Gastroesophageal sphincter (tissue), 3 donors: ENCODE data around the gene MYH14.

Experiments
- EP300 ChIP-seq: sonication (generic); formaldehyde crosslinking; IDR thresholded peaks from one replicate; pipeline ENCODE4 v1.6.1; 2017; ENCODE audit warnings: antibody characterized with exemption, mild to moderate bottlenecking
- POLR2A ChIP-seq, 2 donors: fragments of 450-650 bp; IDR thresholded peaks; one replicate each; pipeline ENCODE4 v1.6.1; 2017; ENCODE audit warnings: antibody characterized with exemption in 2 of 2, mild to moderate bottlenecking in 2 of 2, moderate library complexity in 1 of 2
- POLR2AphosphoS5 ChIP-seq: sonication (generic); formaldehyde crosslinking; IDR thresholded peaks from one replicate; pipeline ENCODE4 v1.6.1; 2017; ENCODE audit warnings: antibody characterized with exemption
- TF ChIP-seq, protein P1 (sequence below), 4 experiments: fragments of 200-600 bp in 2 of 4; fragments of 450-650 bp in 2 of 4; sonication (generic) in 1 of 4; IDR thresholded peaks; one replicate each; pipeline ENCODE4 v1.5.1; 2017 to 2019; ENCODE audit warnings: antibody characterized with exemption in 4 of 4, mild to moderate bottlenecking in 2 of 4, moderate library complexity in 2 of 4

DNA sequence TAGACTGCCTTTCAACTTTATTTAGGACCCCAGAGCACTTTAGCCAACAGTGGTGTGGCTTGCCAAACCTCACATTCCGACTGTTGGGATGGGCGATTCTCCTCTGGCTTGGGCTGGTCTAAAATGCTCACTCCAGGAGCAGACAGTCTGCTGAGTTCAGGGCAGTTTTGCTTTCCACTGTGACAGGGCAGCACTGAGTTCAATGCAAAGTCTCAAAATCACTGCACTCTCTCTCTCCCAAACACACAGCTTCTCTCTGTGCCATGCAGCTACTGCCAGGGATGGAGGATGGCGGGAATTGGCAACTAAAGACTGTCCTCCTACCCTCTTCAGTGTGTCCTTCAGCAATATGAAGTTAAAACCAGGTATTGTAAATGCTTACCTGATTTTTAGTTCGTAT lies 148.8 kb downstream of the MYH14 start:
- TF ChIP-seq, protein P1, sequence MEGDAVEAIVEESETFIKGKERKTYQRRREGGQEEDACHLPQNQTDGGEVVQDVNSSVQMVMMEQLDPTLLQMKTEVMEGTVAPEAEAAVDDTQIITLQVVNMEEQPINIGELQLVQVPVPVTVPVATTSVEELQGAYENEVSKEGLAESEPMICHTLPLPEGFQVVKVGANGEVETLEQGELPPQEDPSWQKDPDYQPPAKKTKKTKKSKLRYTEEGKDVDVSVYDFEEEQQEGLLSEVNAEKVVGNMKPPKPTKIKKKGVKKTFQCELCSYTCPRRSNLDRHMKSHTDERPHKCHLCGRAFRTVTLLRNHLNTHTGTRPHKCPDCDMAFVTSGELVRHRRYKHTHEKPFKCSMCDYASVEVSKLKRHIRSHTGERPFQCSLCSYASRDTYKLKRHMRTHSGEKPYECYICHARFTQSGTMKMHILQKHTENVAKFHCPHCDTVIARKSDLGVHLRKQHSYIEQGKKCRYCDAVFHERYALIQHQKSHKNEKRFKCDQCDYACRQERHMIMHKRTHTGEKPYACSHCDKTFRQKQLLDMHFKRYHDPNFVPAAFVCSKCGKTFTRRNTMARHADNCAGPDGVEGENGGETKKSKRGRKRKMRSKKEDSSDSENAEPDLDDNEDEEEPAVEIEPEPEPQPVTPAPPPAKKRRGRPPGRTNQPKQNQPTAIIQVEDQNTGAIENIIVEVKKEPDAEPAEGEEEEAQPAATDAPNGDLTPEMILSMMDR (IDR thresholded peaks at IDR 0.05): no peak
- TF ChIP-seq EP300 (no peak), POLR2A (IDR thresholded peaks at IDR 0.05) (no peak), POLR2AphosphoS5 (no peak)
